A549 (cell line): ENCODE results near the gene UGT3A2.

Experiments used
- KDM1A ChIP-seq: fragments of 200-600 bp; sonication (generic); IDR thresholded peaks from 2 replicates; pipeline ENCODE4 v1.6.1; 2016; ENCODE audit warnings: low read depth, mild to moderate bottlenecking
- MAFK ChIP-seq: fragments of 450-650 bp; IDR thresholded peaks from 2 replicates; pipeline ENCODE4 v1.6.1; 2014; ENCODE audit not compliant: partially characterized antibody
- POLR2A ChIP-seq: IDR thresholded peaks from 2 replicates; pipeline ENCODE4 v1.6.1; 2012; ENCODE audit warnings: mild to moderate bottlenecking, low read length
- SMC3 ChIP-seq: fragments of >200 bp; sonication (Bioruptor Twin); formaldehyde crosslinking; IDR thresholded peaks from 3 replicates; pipeline ENCODE4 v1.6.1; 2018; ENCODE audit warnings: inconsistent platforms
- TF ChIP-seq, protein P1 (sequence below): fragments of >200 bp; sonication (Bioruptor Twin); formaldehyde crosslinking; IDR thresholded peaks from 3 replicates; pipeline ENCODE4 v1.5.1; 2016
- TF ChIP-seq, protein P2 (sequence below): IDR thresholded peaks from 2 replicates; pipeline ENCODE4 v1.6.1; 2012; ENCODE audit warnings: low read depth, borderline replicate concordance
- TF ChIP-seq, protein P3 (sequence below): fragments of 150-350 bp; IDR thresholded peaks from 2 replicates; pipeline ENCODE4 v1.6.1; 2014; ENCODE audit warnings: low read depth, mild to moderate bottlenecking, low read length

GRCh38 chr5:36009698-36010097 is 57.0 kb downstream of the UGT3A2 start:
- TF ChIP-seq, protein P1, sequence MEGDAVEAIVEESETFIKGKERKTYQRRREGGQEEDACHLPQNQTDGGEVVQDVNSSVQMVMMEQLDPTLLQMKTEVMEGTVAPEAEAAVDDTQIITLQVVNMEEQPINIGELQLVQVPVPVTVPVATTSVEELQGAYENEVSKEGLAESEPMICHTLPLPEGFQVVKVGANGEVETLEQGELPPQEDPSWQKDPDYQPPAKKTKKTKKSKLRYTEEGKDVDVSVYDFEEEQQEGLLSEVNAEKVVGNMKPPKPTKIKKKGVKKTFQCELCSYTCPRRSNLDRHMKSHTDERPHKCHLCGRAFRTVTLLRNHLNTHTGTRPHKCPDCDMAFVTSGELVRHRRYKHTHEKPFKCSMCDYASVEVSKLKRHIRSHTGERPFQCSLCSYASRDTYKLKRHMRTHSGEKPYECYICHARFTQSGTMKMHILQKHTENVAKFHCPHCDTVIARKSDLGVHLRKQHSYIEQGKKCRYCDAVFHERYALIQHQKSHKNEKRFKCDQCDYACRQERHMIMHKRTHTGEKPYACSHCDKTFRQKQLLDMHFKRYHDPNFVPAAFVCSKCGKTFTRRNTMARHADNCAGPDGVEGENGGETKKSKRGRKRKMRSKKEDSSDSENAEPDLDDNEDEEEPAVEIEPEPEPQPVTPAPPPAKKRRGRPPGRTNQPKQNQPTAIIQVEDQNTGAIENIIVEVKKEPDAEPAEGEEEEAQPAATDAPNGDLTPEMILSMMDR, result no peak
- TF ChIP-seq POLR2A, result no peak
- TF ChIP-seq, protein P2, sequence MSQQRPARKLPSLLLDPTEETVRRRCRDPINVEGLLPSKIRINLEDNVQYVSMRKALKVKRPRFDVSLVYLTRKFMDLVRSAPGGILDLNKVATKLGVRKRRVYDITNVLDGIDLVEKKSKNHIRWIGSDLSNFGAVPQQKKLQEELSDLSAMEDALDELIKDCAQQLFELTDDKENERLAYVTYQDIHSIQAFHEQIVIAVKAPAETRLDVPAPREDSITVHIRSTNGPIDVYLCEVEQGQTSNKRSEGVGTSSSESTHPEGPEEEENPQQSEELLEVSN, result no peak
- TF ChIP-seq, protein P3, sequence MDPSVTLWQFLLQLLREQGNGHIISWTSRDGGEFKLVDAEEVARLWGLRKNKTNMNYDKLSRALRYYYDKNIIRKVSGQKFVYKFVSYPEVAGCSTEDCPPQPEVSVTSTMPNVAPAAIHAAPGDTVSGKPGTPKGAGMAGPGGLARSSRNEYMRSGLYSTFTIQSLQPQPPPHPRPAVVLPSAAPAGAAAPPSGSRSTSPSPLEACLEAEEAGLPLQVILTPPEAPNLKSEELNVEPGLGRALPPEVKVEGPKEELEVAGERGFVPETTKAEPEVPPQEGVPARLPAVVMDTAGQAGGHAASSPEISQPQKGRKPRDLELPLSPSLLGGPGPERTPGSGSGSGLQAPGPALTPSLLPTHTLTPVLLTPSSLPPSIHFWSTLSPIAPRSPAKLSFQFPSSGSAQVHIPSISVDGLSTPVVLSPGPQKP, result no peak
- TF ChIP-seq KDM1A, result no peak
- no peak for TF ChIP-seq SMC3
- TF ChIP-seq MAFK, result no peak
